ENCODE results near the gene RAD9A.

RAD9A gene

GRCh38 chr11:67429722-67430121 is 37.9 kb downstream of the RAD9A start:
- Histone ChIP-seq H3K9me3 (ENCODE audit: low read length) (no peaks in the 10 kb centered on the region), H2AFZ (ENCODE audit: low read depth, low read length) (no peak overlapping the region), H3K4me3 (ENCODE audit: low read length) (no peak overlapping the region), H3K36me3 (ENCODE audit: insufficient read depth, low read length) (peaks cover 28% of the 10 kb centered on the region), H3K27me3 (ENCODE audit: insufficient read depth, low read length) (no peaks in the 10 kb centered on the region), H3K4me1 (ENCODE audit: insufficient read depth, low read length) (peaks cover 11% of the 10 kb centered on the region)

- no peak overlapping the region for H2AFZ ChIP-seq (ENCODE audit: low read depth, low read length)
- H3K4me1 ChIP-seq (ENCODE audit: insufficient read depth, low read length) = peaks cover 11% of the 10 kb centered on the region
- no peaks in the 10 kb centered on the region for H3K9me3 ChIP-seq (ENCODE audit: low read length)
- peaks cover 42% of the 10 kb centered on the region for H3K36me3 ChIP-seq (ENCODE audit: insufficient read depth, low read length)
- no peaks in the 10 kb centered on the region for H3K27me3 ChIP-seq (ENCODE audit: insufficient read depth, low read length)
- no peak overlapping the region for H3K4me3 ChIP-seq (ENCODE audit: low read length)
These were observed 39.8 kb downstream of the RAD9A start for GRCh38 chr11:67431346-67432249.

- Histone ChIP-seq H3K4me1 (ENCODE audit: insufficient read depth, low read length) (peaks cover 8% of the 10 kb centered on the region), H3K27me3 (ENCODE audit: insufficient read depth, low read length) (no peaks in the 10 kb centered on the region), H3K36me3 (ENCODE audit: insufficient read depth, low read length) (peaks cover 42% of the 10 kb centered on the region), H3K4me3 (ENCODE audit: low read length) (no peak overlapping the region), H2AFZ (ENCODE audit: low read depth, low read length) (no peak overlapping the region), H3K9me3 (ENCODE audit: low read length) (no peaks in the 10 kb centered on the region)
These were observed 41.0 kb downstream of the RAD9A start for GRCh38 chr11:67432655-67433349.

GRCh38 chr11:67433536-67434394 is 42.0 kb downstream of the RAD9A start:
- Histone ChIP-seq H2AFZ (ENCODE audit: low read depth, low read length) (no peak overlapping the region), H3K36me3 (ENCODE audit: insufficient read depth, low read length) (peaks cover 48% of the 10 kb centered on the region), H3K27me3 (ENCODE audit: insufficient read depth, low read length) (no peaks in the 10 kb centered on the region), H3K4me3 (ENCODE audit: low read length) (no peak overlapping the region), H3K4me1 (ENCODE audit: insufficient read depth, low read length) (peaks cover 7% of the 10 kb centered on the region), H3K9me3 (ENCODE audit: low read length) (no peaks in the 10 kb centered on the region)

- no peaks in the 10 kb centered on the region for H3K9me3 ChIP-seq (ENCODE audit: low read length)
These were observed 42.7 kb downstream of the RAD9A start for GRCh38 chr11:67434395-67434881.

GRCh38 chr11:67435031-67435726 is 43.4 kb downstream of the RAD9A start:
- H3K4me3 ChIP-seq (ENCODE audit: low read length) = no peak overlapping the region

More at GRCh38 chr11:67434395-67434881, 42.7 kb downstream of the RAD9A start:
- Histone ChIP-seq H3K4me1 (ENCODE audit: insufficient read depth, low read length) (peaks cover 2% of the 10 kb centered on the region), H3K4me3 (ENCODE audit: low read length) (no peak overlapping the region), H3K27me3 (ENCODE audit: insufficient read depth, low read length) (no peaks in the 10 kb centered on the region), H3K36me3 (ENCODE audit: insufficient read depth, low read length) (peaks cover 52% of the 10 kb centered on the region), H2AFZ (ENCODE audit: low read depth, low read length) (no peak overlapping the region)

GRCh38 chr11:67435727-67436458 is 44.1 kb downstream of the RAD9A start:
- H2AFZ ChIP-seq (ENCODE audit: low read depth, low read length) = no peak overlapping the region
- peaks cover 53% of the 10 kb centered on the region for H3K36me3 ChIP-seq (ENCODE audit: insufficient read depth, low read length)

More at GRCh38 chr11:67435031-67435726, 43.4 kb downstream of the RAD9A start:
- Histone ChIP-seq H3K27me3 (ENCODE audit: insufficient read depth, low read length) (no peaks in the 10 kb centered on the region), H3K36me3 (ENCODE audit: insufficient read depth, low read length) (peaks cover 54% of the 10 kb centered on the region), H3K9me3 (ENCODE audit: low read length) (no peaks in the 10 kb centered on the region), H3K4me1 (ENCODE audit: insufficient read depth, low read length) (no peaks in the 10 kb centered on the region), H2AFZ (ENCODE audit: low read depth, low read length) (no peak overlapping the region)

GRCh38 chr11:67436459-67437081 is 44.8 kb downstream of the RAD9A start:
- no peaks in the 10 kb centered on the region for H3K4me1 ChIP-seq (ENCODE audit: insufficient read depth, low read length)
- H3K36me3 ChIP-seq (ENCODE audit: insufficient read depth, low read length) = peaks cover 56% of the 10 kb centered on the region
- H3K27me3 ChIP-seq (ENCODE audit: insufficient read depth, low read length) = no peaks in the 10 kb centered on the region
- no peaks in the 10 kb centered on the region for H3K9me3 ChIP-seq (ENCODE audit: low read length)
- no peak overlapping the region for H2AFZ ChIP-seq (ENCODE audit: low read depth, low read length)
- no peak overlapping the region for H3K4me3 ChIP-seq (ENCODE audit: low read length)

More at GRCh38 chr11:67435727-67436458, 44.1 kb downstream of the RAD9A start:
- Histone ChIP-seq H3K4me1 (ENCODE audit: insufficient read depth, low read length) (no peaks in the 10 kb centered on the region), H3K4me3 (ENCODE audit: low read length) (no peak overlapping the region), H3K27me3 (ENCODE audit: insufficient read depth, low read length) (no peaks in the 10 kb centered on the region), H3K9me3 (ENCODE audit: low read length) (no peaks in the 10 kb centered on the region)

- peaks cover 53% of the 10 kb centered on the region for H3K36me3 ChIP-seq (ENCODE audit: insufficient read depth, low read length)
- peaks cover under 1% of the 10 kb centered on the region for H3K4me1 ChIP-seq (ENCODE audit: insufficient read depth, low read length)
- no peaks in the 10 kb centered on the region for H3K9me3 ChIP-seq (ENCODE audit: low read length)
- H3K27me3 ChIP-seq (ENCODE audit: insufficient read depth, low read length) = no peaks in the 10 kb centered on the region
- no peak within 1 kb of the TSS for H3K4me3 ChIP-seq (ENCODE audit: low read length)
- H2AFZ ChIP-seq (ENCODE audit: low read depth, low read length) = no peak within 1 kb of the TSS
These were observed 45.5 kb downstream of the RAD9A start, which contains the start of gene PTPRCAP for GRCh38 chr11:67437082-67437808. Gene PTPRCAP, minus strand, starts transcription at chr11:67437682. Its CDS starts 63 bp downstream, at chr11:67437619.

GRCh38 chr11:67437809-67438157 is 46.0 kb downstream of the RAD9A start:
- H3K4me1 ChIP-seq (ENCODE audit: insufficient read depth, low read length) = peaks cover 5% of the 10 kb centered on the region
- H3K36me3 ChIP-seq (ENCODE audit: insufficient read depth, low read length) = peaks cover 48% of the 10 kb centered on the region
- no peak overlapping the region for H3K4me3 ChIP-seq (ENCODE audit: low read length)
- no peaks in the 10 kb centered on the region for H3K27me3 ChIP-seq (ENCODE audit: insufficient read depth, low read length)
- no peak overlapping the region for H2AFZ ChIP-seq (ENCODE audit: low read depth, low read length)
- no peaks in the 10 kb centered on the region for H3K9me3 ChIP-seq (ENCODE audit: low read length)

Measured in neuron (in vitro differentiated cells).